Gastrocnemius medialis (tissue), 4 donors: ENCODE results near the gene SEMA6B.

Experiments used
- POLR2A ChIP-seq, 2 donors: fragments of 450-650 bp; IDR thresholded peaks; one replicate each; pipeline ENCODE4 v1.6.1; 2017; ENCODE audit warnings: antibody characterized with exemption in 2 of 2, mild to moderate bottlenecking in 2 of 2, moderate library complexity in 2 of 2
- TF ChIP-seq, protein P1 (sequence below), 5 experiments: fragments of 450-650 bp in 3 of 5; fragments of 200-600 bp in 2 of 5; sonication (generic) in 2 of 5; IDR thresholded peaks in 4 of 5; conservative IDR thresholded peaks in 1 of 5; 1 replicate in 4 of 5; 2 replicates in 1 of 5; pipeline ENCODE4 v1.5.1; 2016 to 2019; ENCODE audit warnings: antibody characterized with exemption in 5 of 5, mild to moderate bottlenecking in 3 of 5, moderate library complexity in 3 of 5

DNA sequence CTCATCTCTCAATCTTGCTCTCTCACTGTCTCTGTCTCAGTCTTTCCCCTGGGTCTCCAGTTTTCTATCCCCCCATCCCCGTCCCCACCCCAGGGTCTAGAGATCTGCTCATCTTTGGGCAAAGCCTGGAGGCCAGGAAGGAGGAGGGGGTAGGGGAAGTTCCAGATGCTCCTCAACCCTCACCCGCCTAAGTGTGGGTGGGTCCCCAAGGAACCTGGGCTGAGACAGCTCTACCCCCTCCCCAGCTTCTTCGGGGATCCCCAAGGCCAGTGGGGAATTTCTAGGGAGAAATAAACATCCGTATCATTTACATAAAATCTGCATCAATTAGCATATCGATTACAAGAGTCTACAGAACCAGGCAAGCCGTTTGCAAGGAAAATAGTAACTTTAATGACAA, 31.8 kb upstream of the SEMA6B start:
- TF ChIP-seq, protein P1, sequence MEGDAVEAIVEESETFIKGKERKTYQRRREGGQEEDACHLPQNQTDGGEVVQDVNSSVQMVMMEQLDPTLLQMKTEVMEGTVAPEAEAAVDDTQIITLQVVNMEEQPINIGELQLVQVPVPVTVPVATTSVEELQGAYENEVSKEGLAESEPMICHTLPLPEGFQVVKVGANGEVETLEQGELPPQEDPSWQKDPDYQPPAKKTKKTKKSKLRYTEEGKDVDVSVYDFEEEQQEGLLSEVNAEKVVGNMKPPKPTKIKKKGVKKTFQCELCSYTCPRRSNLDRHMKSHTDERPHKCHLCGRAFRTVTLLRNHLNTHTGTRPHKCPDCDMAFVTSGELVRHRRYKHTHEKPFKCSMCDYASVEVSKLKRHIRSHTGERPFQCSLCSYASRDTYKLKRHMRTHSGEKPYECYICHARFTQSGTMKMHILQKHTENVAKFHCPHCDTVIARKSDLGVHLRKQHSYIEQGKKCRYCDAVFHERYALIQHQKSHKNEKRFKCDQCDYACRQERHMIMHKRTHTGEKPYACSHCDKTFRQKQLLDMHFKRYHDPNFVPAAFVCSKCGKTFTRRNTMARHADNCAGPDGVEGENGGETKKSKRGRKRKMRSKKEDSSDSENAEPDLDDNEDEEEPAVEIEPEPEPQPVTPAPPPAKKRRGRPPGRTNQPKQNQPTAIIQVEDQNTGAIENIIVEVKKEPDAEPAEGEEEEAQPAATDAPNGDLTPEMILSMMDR (IDR thresholded peaks at IDR 0.05 in 4 of 5, conservative IDR thresholded peaks at IDR 0.05 in 1 of 5): no peak
- no peak for TF ChIP-seq POLR2A (IDR thresholded peaks at IDR 0.05)
